Activated CD4-positive, alpha-beta T cell treated with anti-CD3 and anti-CD28 coated beads, Interleukin-2, amount 50 U/mL, for 48 hours (primary cell): ENCODE measurements around the gene ATP12A.
A peak's percentile ranks its signal among the peaks of the same experiment; 100 is the strongest.

Experiments used
- DNase-seq, 2 experiments: peaks; one replicate each; pipeline ENCODE4 v3.0.0-alpha.2; 2020

The ATP12A gene

GRCh38 chr13:24663586-24663985 lies 16.6 kb upstream of the ATP12A start:
- DNase-seq = no peak

GRCh38 chr13:24664726-24665409 lies 15.3 kb upstream of the ATP12A start:
- no peak for DNase-seq

GRCh38 chr13:24668511-24668910 lies 11.7 kb upstream of the ATP12A start:
- DNase-seq = no peak

GRCh38 chr13:24668955-24669582 lies 11.1 kb upstream of the ATP12A start:
- no peak for DNase-seq

- DNase-seq = no peak
These were observed 10.0 kb upstream of the ATP12A start for GRCh38 chr13:24670174-24670573.

GRCh38 chr13:24670961-24671381 lies 9.2 kb upstream of the ATP12A start:
- DNase-seq = peak in 1 of 2 experiments; percentile 27

GRCh38 chr13:24671386-24672113 lies 8.7 kb upstream of the ATP12A start:
- DNase-seq = no peak

- no peak for DNase-seq
These were observed 7.8 kb upstream of the ATP12A start for GRCh38 chr13:24672141-24673132.

GRCh38 chr13:24675806-24676570 lies 4.2 kb upstream of the ATP12A start:
- no peak for DNase-seq

- DNase-seq = no peak
These were observed 2.1 kb upstream of the ATP12A start for GRCh38 chr13:24678151-24678550.

GRCh38 chr13:24679686-24680085 lies 522 bp upstream of the ATP12A start:
- no peak for DNase-seq

- no peak for DNase-seq
These were observed 855 bp downstream of the ATP12A start for GRCh38 chr13:24680921-24681604.

GRCh38 chr13:24681930-24682329 lies 1.7 kb downstream of the ATP12A start:
- no peak for DNase-seq

GRCh38 chr13:24682353-24682752 lies 2.1 kb downstream of the ATP12A start:
- DNase-seq = no peak

GRCh38 chr13:24683351-24683750 lies 3.1 kb downstream of the ATP12A start:
- no peak for DNase-seq

- DNase-seq = peak; percentile 71 to 76
These were observed 3.8 kb downstream of the ATP12A start for GRCh38 chr13:24683838-24684599.

GRCh38 chr13:24684600-24684998 lies 4.4 kb downstream of the ATP12A start:
- peak; percentile 42 to 59 for DNase-seq

- DNase-seq = no peak
These were observed 5.1 kb downstream of the ATP12A start for GRCh38 chr13:24685314-24685713.

- DNase-seq = no peak
These were observed 7.4 kb downstream of the ATP12A start for GRCh38 chr13:24687611-24688010.

- no peak for DNase-seq
These were observed 7.9 kb downstream of the ATP12A start for GRCh38 chr13:24688111-24688510.

- no peak for DNase-seq
These were observed 8.7 kb downstream of the ATP12A start for GRCh38 chr13:24688950-24689349.
